HepG2 (cell line): Measurements from ENCODE around the gene CABLES2. TPM values are rescaled to one million over a fixed set of nuclear protein-coding genes. Genes with fewer than 3 reads are reported as not detected.

Experiments used
- CREB1 ChIP-seq, 2 experiments: fragments of 450-650 bp in 1 of 2; IDR thresholded peaks; 2 replicates each; pipeline ENCODE4 v1.6.1; 2016 to 2017; ENCODE audit warnings: control low read depth in 1 of 2, mild to moderate bottlenecking in 1 of 2, missing compliant biosample characterization in 1 of 2, missing genetic modification characterization in 1 of 2
- IRF2 ChIP-seq: IDR thresholded peaks from 2 replicates; pipeline ENCODE4 v1.6.1; 2018; ENCODE audit warnings: missing genetic modification reagents, missing compliant biosample characterization
- RELA ChIP-seq: sonication (generic); formaldehyde crosslinking; IDR thresholded peaks from 2 replicates; pipeline ENCODE4 v1.4.0; 2020; ENCODE audit warnings: missing genetic modification reagents
- SPEN ChIP-seq: sonication (generic); formaldehyde crosslinking; IDR thresholded peaks from 2 replicates; pipeline ENCODE4 v1.5.1; 2020; ENCODE audit warnings: low read depth, mild to moderate bottlenecking, missing genetic modification reagents
- TCF12 ChIP-seq, 2 experiments: fragments of 450-650 bp in 1 of 2; sonication (generic) in 1 of 2; formaldehyde crosslinking in 1 of 2; IDR thresholded peaks; 2 replicates each; pipeline versions ENCODE4 v1.6.1 to v1.8.0; 2017 to 2022; ENCODE audit warnings: antibody characterized with exemption in 1 of 2, mild to moderate bottlenecking in 1 of 2, missing genetic modification reagents in 1 of 2, moderate library complexity in 1 of 2
- ZBTB46 ChIP-seq: sonication (generic); formaldehyde crosslinking; IDR thresholded peaks from 2 replicates; pipeline ENCODE4 v1.4.0; 2020; ENCODE audit warnings: mild to moderate bottlenecking, missing genetic modification reagents, borderline replicate concordance
- ZFP82 ChIP-seq: sonication (generic); formaldehyde crosslinking; IDR thresholded peaks from 2 replicates; pipeline ENCODE4 v1.5.1; 2020; ENCODE audit warnings: mild to moderate bottlenecking, missing genetic modification reagents, borderline replicate concordance
- ZNF609 ChIP-seq: sonication (generic); formaldehyde crosslinking; IDR thresholded peaks from 2 replicates; pipeline ENCODE4 v1.4.0; 2020; ENCODE audit warnings: mild to moderate bottlenecking, missing genetic modification reagents, borderline replicate concordance
- ZNF660 ChIP-seq: sonication (generic); formaldehyde crosslinking; IDR thresholded peaks from 2 replicates; pipeline ENCODE4 v1.5.1; 2020; ENCODE audit warnings: mild to moderate bottlenecking, low read depth, missing genetic modification reagents, borderline replicate concordance
- ZNF691 ChIP-seq: sonication (generic); formaldehyde crosslinking; IDR thresholded peaks from 2 replicates; pipeline ENCODE4 v1.4.0; 2020; ENCODE audit warnings: missing genetic modification reagents, low read depth, mild to moderate bottlenecking, borderline replicate concordance
- polyA plus RNA-seq, 8 experiments: library from polyadenylated mRNA; depleted of rRNA in 3 of 8; stranded (reverse) in 7 of 8; unstranded in 1 of 8; fragments of >200 nt; fragmentation: Illumina TruSeq in 4 of 8; extraction: Trizol in 4 of 8; gene quantifications; 2 replicates each; pipeline versions ENCODE4 v1.2.1 to v1.2.3, GENCODE V29; 2011 to 2016; ENCODE audit warnings: low read depth in 4 of 8, missing spikeins in 1 of 8, mixed read lengths in 1 of 8; ENCODE audit not compliant: insufficient read depth in 1 of 8
- total RNA-seq, 5 experiments: library from RNA; depleted of rRNA; stranded (reverse); fragments of >200 nt; fragmentation: Illumina TruSeq; extraction: Trizol; gene quantifications; 2 replicates each; pipeline ENCODE4 v1.2.3, GENCODE V29; 2016; ENCODE audit warnings: low read depth in 1 of 5
- TF ChIP-seq, protein P1 (sequence below): sonication (generic); formaldehyde crosslinking; IDR thresholded peaks from 2 replicates; pipeline ENCODE4 v1.5.0; 2020; ENCODE audit warnings: missing genetic modification reagents
- TF ChIP-seq, protein P2 (sequence below): sonication (generic); formaldehyde crosslinking; IDR thresholded peaks from 2 replicates; pipeline ENCODE4 v1.4.0; 2020; ENCODE audit warnings: missing genetic modification reagents, borderline replicate concordance
- TF ChIP-seq, protein P3 (sequence below): sonication (generic); formaldehyde crosslinking; IDR thresholded peaks from 2 replicates; pipeline ENCODE4 v1.4.0; 2020; ENCODE audit warnings: missing genetic modification reagents

Gene CABLES2
- total and polyA plus RNA-seq, 2 of the 13 experiments (the other 11 are each of a cell fraction or from before 2014, with no cell fraction given) = 5.2 to 9.7 TPM

DNA sequence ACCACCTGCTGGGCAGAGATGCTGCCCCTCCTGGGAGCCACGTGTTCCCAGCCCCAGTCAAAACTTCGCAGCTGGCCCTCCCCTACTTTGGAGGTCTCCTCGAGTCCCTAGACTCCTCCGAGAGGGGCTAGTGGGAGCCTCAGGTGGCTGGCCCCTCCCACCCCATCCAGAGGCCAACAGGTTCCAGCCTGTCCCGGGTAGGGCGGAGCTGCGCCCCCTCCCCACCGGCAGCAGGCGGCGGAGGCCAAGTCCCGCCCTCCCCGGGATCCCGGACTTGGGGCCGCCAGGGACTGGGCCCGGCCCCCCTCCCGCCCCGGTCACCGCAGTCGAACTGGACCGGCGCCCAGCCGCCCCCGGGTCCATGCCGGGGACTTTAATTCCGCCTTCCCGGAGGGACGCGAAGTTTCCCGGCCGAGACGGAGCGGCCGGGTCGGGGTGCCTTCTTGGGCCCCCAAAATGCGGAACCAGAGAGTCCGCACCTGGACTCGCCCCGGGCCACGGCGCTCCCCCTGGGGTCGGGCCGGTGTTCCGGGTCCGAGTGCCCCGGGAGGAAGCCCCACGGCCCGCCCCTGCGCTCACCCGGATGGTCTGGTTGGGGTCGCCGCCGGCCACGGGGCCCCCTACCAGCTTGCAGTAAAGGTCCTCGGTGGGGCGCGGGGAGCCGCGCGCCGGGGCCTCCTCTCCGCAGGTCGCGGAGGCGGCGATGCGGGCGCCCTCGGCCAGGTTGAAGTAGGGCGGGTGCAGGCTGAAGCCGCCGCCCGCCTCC lies 40.5 kb downstream of the CABLES2 start (continued):
- no peak for TF ChIP-seq ZNF691
- TF ChIP-seq, protein P1, sequence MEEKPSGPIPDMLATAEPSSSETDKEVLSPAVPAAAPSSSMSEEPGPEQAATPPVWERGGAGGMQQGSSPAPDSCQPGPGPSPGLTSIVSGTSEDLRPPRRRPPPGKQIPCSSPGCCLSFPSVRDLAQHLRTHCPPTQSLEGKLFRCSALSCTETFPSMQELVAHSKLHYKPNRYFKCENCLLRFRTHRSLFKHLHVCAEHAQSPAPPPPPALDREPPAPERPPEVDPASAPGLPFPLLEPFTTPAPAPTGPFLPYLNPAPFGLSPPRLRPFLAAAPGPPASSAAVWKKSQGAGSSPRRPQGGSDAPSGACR (CRISPR knock-in tag) = no peak; the same call in 1 of the 2 replicates
- TF ChIP-seq, protein P2, sequence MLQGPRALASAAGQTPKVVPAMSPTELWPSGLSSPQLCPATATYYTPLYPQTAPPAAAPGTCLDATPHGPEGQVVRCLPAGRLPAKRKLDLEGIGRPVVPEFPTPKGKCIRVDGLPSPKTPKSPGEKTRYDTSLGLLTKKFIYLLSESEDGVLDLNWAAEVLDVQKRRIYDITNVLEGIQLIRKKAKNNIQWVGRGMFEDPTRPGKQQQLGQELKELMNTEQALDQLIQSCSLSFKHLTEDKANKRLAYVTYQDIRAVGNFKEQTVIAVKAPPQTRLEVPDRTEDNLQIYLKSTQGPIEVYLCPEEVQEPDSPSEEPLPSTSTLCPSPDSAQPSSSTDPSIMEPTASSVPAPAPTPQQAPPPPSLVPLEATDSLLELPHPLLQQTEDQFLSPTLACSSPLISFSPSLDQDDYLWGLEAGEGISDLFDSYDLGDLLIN (CRISPR knock-in tag) = peak; percentile 55; the same call in 1 of the 2 replicates
- no peak for TF ChIP-seq TCF12 (IDR thresholded peaks at IDR 0.05)
- TF ChIP-seq TCF12 (CRISPR knock-in tag; IDR thresholded peaks at IDR 0.05) = peak; percentile 18
- no peak for TF ChIP-seq CREB1 (IDR thresholded peaks at IDR 0.05)
- no peak for TF ChIP-seq CREB1 (CRISPR knock-in tag; IDR thresholded peaks at IDR 0.05)
- TF ChIP-seq RELA (CRISPR knock-in tag) = no peak
- TF ChIP-seq ZFP82 (CRISPR knock-in tag) = no peak
- TF ChIP-seq IRF2 (CRISPR knock-in tag) = 0 out of 2 replicates have a peak, but pooled peaks have one; percentile 1
- TF ChIP-seq ZNF660 (CRISPR knock-in tag) = no peak
- no peak for TF ChIP-seq ZBTB46 (CRISPR knock-in tag)
- TF ChIP-seq ZNF609 (CRISPR knock-in tag) = peak; percentile 60; the same call in 1 of the 2 replicates
- TF ChIP-seq, protein P3, sequence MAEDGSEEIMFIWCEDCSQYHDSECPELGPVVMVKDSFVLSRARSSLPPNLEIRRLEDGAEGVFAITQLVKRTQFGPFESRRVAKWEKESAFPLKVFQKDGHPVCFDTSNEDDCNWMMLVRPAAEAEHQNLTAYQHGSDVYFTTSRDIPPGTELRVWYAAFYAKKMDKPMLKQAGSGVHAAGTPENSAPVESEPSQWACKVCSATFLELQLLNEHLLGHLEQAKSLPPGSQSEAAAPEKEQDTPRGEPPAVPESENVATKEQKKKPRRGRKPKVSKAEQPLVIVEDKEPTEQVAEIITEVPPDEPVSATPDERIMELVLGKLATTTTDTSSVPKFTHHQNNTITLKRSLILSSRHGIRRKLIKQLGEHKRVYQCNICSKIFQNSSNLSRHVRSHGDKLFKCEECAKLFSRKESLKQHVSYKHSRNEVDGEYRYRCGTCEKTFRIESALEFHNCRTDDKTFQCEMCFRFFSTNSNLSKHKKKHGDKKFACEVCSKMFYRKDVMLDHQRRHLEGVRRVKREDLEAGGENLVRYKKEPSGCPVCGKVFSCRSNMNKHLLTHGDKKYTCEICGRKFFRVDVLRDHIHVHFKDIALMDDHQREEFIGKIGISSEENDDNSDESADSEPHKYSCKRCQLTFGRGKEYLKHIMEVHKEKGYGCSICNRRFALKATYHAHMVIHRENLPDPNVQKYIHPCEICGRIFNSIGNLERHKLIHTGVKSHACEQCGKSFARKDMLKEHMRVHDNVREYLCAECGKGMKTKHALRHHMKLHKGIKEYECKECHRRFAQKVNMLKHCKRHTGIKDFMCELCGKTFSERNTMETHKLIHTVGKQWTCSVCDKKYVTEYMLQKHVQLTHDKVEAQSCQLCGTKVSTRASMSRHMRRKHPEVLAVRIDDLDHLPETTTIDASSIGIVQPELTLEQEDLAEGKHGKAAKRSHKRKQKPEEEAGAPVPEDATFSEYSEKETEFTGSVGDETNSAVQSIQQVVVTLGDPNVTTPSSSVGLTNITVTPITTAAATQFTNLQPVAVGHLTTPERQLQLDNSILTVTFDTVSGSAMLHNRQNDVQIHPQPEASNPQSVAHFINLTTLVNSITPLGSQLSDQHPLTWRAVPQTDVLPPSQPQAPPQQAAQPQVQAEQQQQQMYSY (CRISPR knock-in tag) = peak; percentile 61; the same call in 1 of the 2 replicates
- no peak for TF ChIP-seq SPEN (CRISPR knock-in tag)
